Kidney (tissue), 14 donors: ENCODE measurements around the gene HOXB1. TPM values are rescaled to one million over a fixed set of nuclear protein-coding genes. Genes with fewer than 3 reads are reported as not detected.

Experiments
- DNase-seq, 5 donors: peaks; one replicate each; pipeline ENCODE4 v3.0.0-alpha.2; 2013 to 2020
- FAIRE-seq: peaks from 2 replicates; lab custom pipeline; 2012; peaks lifted over from hg19 to GRCh38; lab: Jason Lieb, UNC
- H3K27ac ChIP-seq, 2 donors: one replicate each; pipeline ENCODE4 v1.7.0; 2013; ENCODE audit warnings: low read depth in 2 of 2, low read length in 2 of 2, inconsistent platforms in 1 of 2
- H3K27me3 ChIP-seq: one replicate; pipeline ENCODE4 v1.7.1; 2013; ENCODE audit warnings: low read length, inconsistent platforms; ENCODE audit not compliant: control insufficient read depth, insufficient read depth
- H3K36me3 ChIP-seq, 3 donors: one replicate each; pipeline versions ENCODE4 v1.7.0 to v1.7.1; 2013; ENCODE audit warnings: low read length in 3 of 3, control low read depth in 1 of 3, inconsistent platforms in 1 of 3; ENCODE audit not compliant: insufficient read depth in 3 of 3, control insufficient read depth in 2 of 3
- H3K4me1 ChIP-seq, 3 donors: one replicate each; pipeline versions ENCODE4 v1.7.0 to v1.7.1; 2013; ENCODE audit warnings: low read length in 3 of 3, inconsistent platforms in 1 of 3, low read depth in 1 of 3; ENCODE audit not compliant: control insufficient read depth in 2 of 3, insufficient read depth in 2 of 3
- H3K4me3 ChIP-seq, 3 donors: one replicate each; pipeline versions ENCODE4 v1.7.0 to v1.8.1; 2013; ENCODE audit warnings: low read length in 3 of 3, control low read depth in 1 of 3, inconsistent platforms in 1 of 3
- H3K9ac ChIP-seq, 3 donors: one replicate each; pipeline versions ENCODE4 v1.7.0 to v1.7.1; 2013; ENCODE audit warnings: low read length in 3 of 3, control low read depth in 1 of 3, inconsistent platforms in 1 of 3
- H3K9me3 ChIP-seq, 3 donors: one replicate each; pipeline versions ENCODE4 v1.7.0 to v1.7.1; 2013; ENCODE audit warnings: low read length in 3 of 3, control low read depth in 1 of 3, inconsistent platforms in 1 of 3; ENCODE audit not compliant: control insufficient read depth in 2 of 3, insufficient read depth in 1 of 3
- intact Hi-C: fragments of 100-400 bp; cut with DNase I; formaldehyde crosslinking; loops from one replicate; pipeline ENCODE4 v1.11.1; 2022
- polyA plus RNA-seq: library from polyadenylated mRNA; stranded (reverse); fragments of 350-450 nt; fragmentation: Illumina TruSeq; extraction: RNeasy Lipid Tissue Mini Kit (QIAGEN cat#74804); gene quantifications from one replicate; pipeline ENCODE4 v1.2.3, GENCODE V29; 2014; ENCODE audit warnings: low read depth, low replicate concordance; ENCODE audit not compliant: insufficient read depth
- total RNA-seq: library from RNA; stranded (reverse); fragmentation: NEBNext Ultra II Directional; extraction: Animal tissue kit (Norgen Biotek cat#: 25700); gene quantifications from one replicate; pipeline ENCODE4 v1.2.1, GENCODE V29; 2021
- TF ChIP-seq, protein P1 (sequence below): IDR thresholded peaks from 3 replicates; pipeline ENCODE4 v1.5.1; 2012; ENCODE audit warnings: mild to moderate bottlenecking, moderate library complexity, borderline replicate concordance; ENCODE audit not compliant: insufficient read depth; ENCODE audit errors: extremely low read depth
- donor health status: control.
- donor health status: control.
- donor health status: control.
- donor health status: control.
- donor health status: control.
- donor health status: DM: yes; HTN: yes; CAD: no.
- donor health status: Normal renal cell carcinoma (clear cell type).

The HOXB1 gene
- total and polyA plus RNA-seq, 2 donors from 2014 or later: not detected

GRCh38 chr17:48564188-48565021, 33.6 kb upstream of the HOXB1 start:
- FAIRE-seq (no peak), DNase-seq (peak in 2 of 5 donors; percentile 53 to 79)
- peaks cover 41 to 62% (median 56%) of the 10 kb centered on the region in 3 donors for H3K4me1 ChIP-seq
- H3K9me3 ChIP-seq: no peaks in the 10 kb centered on the region
- peak overlapping the region; percentile 39 to 54 (median 45) for H3K4me3 ChIP-seq
- TF ChIP-seq, protein P1, sequence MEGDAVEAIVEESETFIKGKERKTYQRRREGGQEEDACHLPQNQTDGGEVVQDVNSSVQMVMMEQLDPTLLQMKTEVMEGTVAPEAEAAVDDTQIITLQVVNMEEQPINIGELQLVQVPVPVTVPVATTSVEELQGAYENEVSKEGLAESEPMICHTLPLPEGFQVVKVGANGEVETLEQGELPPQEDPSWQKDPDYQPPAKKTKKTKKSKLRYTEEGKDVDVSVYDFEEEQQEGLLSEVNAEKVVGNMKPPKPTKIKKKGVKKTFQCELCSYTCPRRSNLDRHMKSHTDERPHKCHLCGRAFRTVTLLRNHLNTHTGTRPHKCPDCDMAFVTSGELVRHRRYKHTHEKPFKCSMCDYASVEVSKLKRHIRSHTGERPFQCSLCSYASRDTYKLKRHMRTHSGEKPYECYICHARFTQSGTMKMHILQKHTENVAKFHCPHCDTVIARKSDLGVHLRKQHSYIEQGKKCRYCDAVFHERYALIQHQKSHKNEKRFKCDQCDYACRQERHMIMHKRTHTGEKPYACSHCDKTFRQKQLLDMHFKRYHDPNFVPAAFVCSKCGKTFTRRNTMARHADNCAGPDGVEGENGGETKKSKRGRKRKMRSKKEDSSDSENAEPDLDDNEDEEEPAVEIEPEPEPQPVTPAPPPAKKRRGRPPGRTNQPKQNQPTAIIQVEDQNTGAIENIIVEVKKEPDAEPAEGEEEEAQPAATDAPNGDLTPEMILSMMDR: no peak
- peak overlapping the region; percentile 77 to 78 for H3K27ac ChIP-seq
- no peaks in the 10 kb centered on the region for H3K27me3 ChIP-seq
- intact Hi-C loops: no loop called here
- H3K9ac ChIP-seq: peak overlapping the region in 2 of 3 donors; percentile 61 to 65
- H3K36me3 ChIP-seq: peaks cover 2 to 8% (median 5%) of the 10 kb centered on the region in 3 donors

- no peak for FAIRE-seq
- Histone ChIP-seq H3K4me1 (peaks cover 41 to 66% (median 59%) of the 10 kb centered on the region in 3 donors), H3K27ac (peak overlapping the region; percentile 28 to 39), H3K9me3 (no peaks in the 10 kb centered on the region), H3K9ac (peak overlapping the region in 1 of 3 donors; percentile 4), H3K36me3 (peaks cover 2 to 8% (median 5%) of the 10 kb centered on the region in 3 donors), H3K4me3 (no peak overlapping the region), H3K27me3 (no peaks in the 10 kb centered on the region)
- TF ChIP-seq, protein P1: no peak
- intact Hi-C loops: no loop called here
- DNase-seq: no peak
Measured at GRCh38 chr17:48563867-48564187, 33.0 kb upstream of the HOXB1 start.

GRCh38 chr17:48563385-48563838, 32.6 kb upstream of the HOXB1 start:
- peak overlapping the region in 2 of 3 donors; percentile 9 to 28 for H3K4me3 ChIP-seq
- H3K4me1 ChIP-seq: peaks cover 41 to 65% (median 59%) of the 10 kb centered on the region in 3 donors
- DNase-seq (peak in 4 of 5 donors; percentile 84 to 95 (median 90)), FAIRE-seq (no peak)
- H3K36me3 ChIP-seq: peaks cover 2 to 8% (median 5%) of the 10 kb centered on the region in 3 donors
- peak overlapping the region; percentile 4 to 31 (median 8) for H3K9ac ChIP-seq
- no peaks in the 10 kb centered on the region for H3K9me3 ChIP-seq
- no peaks in the 10 kb centered on the region for H3K27me3 ChIP-seq
- intact Hi-C loops: no loop called here
- peak overlapping the region; percentile 39 to 58 for H3K27ac ChIP-seq
- TF ChIP-seq, protein P1: no peak
